ENCODE measurements around the gene TSG101.

TSG101 gene

GRCh38 chr11:18526521-18527296 lies at the start of gene TSG101:
Gene TSG101 (minus strand): TSS chr11:18526942. CDS start chr11:18526816, 126 bp downstream.
- peak; percentile 95 for DNase-seq

GRCh38 chr11:18575361-18575760 lies 48.6 kb upstream of the TSG101 start:
- no peak for DNase-seq
- no peak for TF ChIP-seq GATA1 (IDR thresholded peaks at IDR 0.05; ENCODE audit: low read depth, low read length)
- no peak for TF ChIP-seq POLR2A (IDR thresholded peaks at IDR 0.05; ENCODE audit: low read length)

More at GRCh38 chr11:18526521-18527296, at the start of gene TSG101:
- TF ChIP-seq GATA1 (IDR thresholded peaks at IDR 0.05; ENCODE audit: low read depth, low read length) (no peak), POLR2A (IDR thresholded peaks at IDR 0.05; ENCODE audit: low read length) (peak; percentile 98)

- no peak for TF ChIP-seq GATA1 (IDR thresholded peaks at IDR 0.05; ENCODE audit: low read depth, low read length)
- no peak for TF ChIP-seq POLR2A (IDR thresholded peaks at IDR 0.05; ENCODE audit: low read length)
- no peak for DNase-seq
Observed at GRCh38 chr11:18567081-18567480, 40.3 kb upstream of the TSG101 start.

- TF ChIP-seq POLR2A (IDR thresholded peaks at IDR 0.05; ENCODE audit: low read length) (no peak), GATA1 (IDR thresholded peaks at IDR 0.05; ENCODE audit: low read depth, low read length) (no peak)
- no peak for DNase-seq
Observed at GRCh38 chr11:18566406-18566805, 39.7 kb upstream of the TSG101 start.

- TF ChIP-seq GATA1 (IDR thresholded peaks at IDR 0.05; ENCODE audit: low read depth, low read length), result no peak
- TF ChIP-seq POLR2A (IDR thresholded peaks at IDR 0.05; ENCODE audit: low read length), result no peak
- DNase-seq, result no peak
Observed at GRCh38 chr11:18564149-18564548, 37.4 kb upstream of the TSG101 start.

- TF ChIP-seq GATA1 (IDR thresholded peaks at IDR 0.05; ENCODE audit: low read depth, low read length) (no peak), POLR2A (IDR thresholded peaks at IDR 0.05; ENCODE audit: low read length) (no peak)
- DNase-seq, result no peak
Observed at GRCh38 chr11:18563090-18563730, 36.5 kb upstream of the TSG101 start.

- TF ChIP-seq GATA1 (IDR thresholded peaks at IDR 0.05; ENCODE audit: low read depth, low read length) (no peak), POLR2A (IDR thresholded peaks at IDR 0.05; ENCODE audit: low read length) (no peak)
- DNase-seq, result no peak
Observed at GRCh38 chr11:18548001-18548400, 21.3 kb upstream of the TSG101 start.

- TF ChIP-seq GATA1 (IDR thresholded peaks at IDR 0.05; ENCODE audit: low read depth, low read length) (no peak), POLR2A (IDR thresholded peaks at IDR 0.05; ENCODE audit: low read length) (no peak)
- peak; percentile 32 for DNase-seq
Observed at GRCh38 chr11:18540207-18541009, 13.7 kb upstream of the TSG101 start.

- TF ChIP-seq GATA1 (IDR thresholded peaks at IDR 0.05; ENCODE audit: low read depth, low read length) (no peak), POLR2A (IDR thresholded peaks at IDR 0.05; ENCODE audit: low read length) (no peak)
- no peak for DNase-seq
Observed at GRCh38 chr11:18536209-18536608, 9.5 kb upstream of the TSG101 start.

GRCh38 chr11:18534245-18534644 lies 7.5 kb upstream of the TSG101 start:
- no peak for DNase-seq

GRCh38 chr11:18533365-18533764 lies 6.6 kb upstream of the TSG101 start:
- DNase-seq, result no peak
- no peak for TF ChIP-seq GATA1 (IDR thresholded peaks at IDR 0.05; ENCODE audit: low read depth, low read length)
- TF ChIP-seq POLR2A (IDR thresholded peaks at IDR 0.05; ENCODE audit: low read length), result no peak

More at GRCh38 chr11:18534245-18534644, 7.5 kb upstream of the TSG101 start:
- no peak for TF ChIP-seq GATA1 (IDR thresholded peaks at IDR 0.05; ENCODE audit: low read depth, low read length)
- no peak for TF ChIP-seq POLR2A (IDR thresholded peaks at IDR 0.05; ENCODE audit: low read length)

GRCh38 chr11:18527512-18527911 lies 770 bp upstream of the TSG101 start:
- peak in 1 of 2 experiments; percentile 65 for DNase-seq
- TF ChIP-seq GATA1 (IDR thresholded peaks at IDR 0.05; ENCODE audit: low read depth, low read length) (no peak), POLR2A (IDR thresholded peaks at IDR 0.05; ENCODE audit: low read length) (no peak)

- no peak for TF ChIP-seq GATA1 (IDR thresholded peaks at IDR 0.05; ENCODE audit: low read depth, low read length)
- no peak for TF ChIP-seq POLR2A (IDR thresholded peaks at IDR 0.05; ENCODE audit: low read length)
- no peak for DNase-seq
Observed at GRCh38 chr11:18526130-18526520, 617 bp downstream of the TSG101 start.

GRCh38 chr11:18524248-18524647 lies 2.5 kb downstream of the TSG101 start:
- TF ChIP-seq GATA1 (IDR thresholded peaks at IDR 0.05; ENCODE audit: low read depth, low read length) (no peak), POLR2A (IDR thresholded peaks at IDR 0.05; ENCODE audit: low read length) (no peak)
- DNase-seq, result no peak

All from erythroblast (primary cell).